ENCODE results near the gene KRT20.

GRCh38 chr17:40903129-40903847 is 18.2 kb upstream of the KRT20 start:
- TF ChIP-seq REST (IDR thresholded peaks at IDR 0.05; ENCODE audit: insufficient read depth in 1 of 2, low read depth in 2 of 2, low read length in 1 of 2) (no peak), CTCF (IDR thresholded peaks at IDR 0.05) (no peak), POLR2AphosphoS5 (IDR thresholded peaks at IDR 0.05; ENCODE audit: low read depth, low read length) (no peak), TCF7L2 (IDR thresholded peaks at IDR 0.05; ENCODE audit: low read depth, low read length) (no peak), SIN3A (IDR thresholded peaks at IDR 0.05; ENCODE audit: borderline replicate concordance, insufficient read depth, low read depth, low read length) (no peak)
